Measurements from ENCODE around the gene ALPP.
"Not testable (repeated sequence)": the region's sequence is repeated elsewhere in the genome, so short reads cannot be mapped to it uniquely, and the experiment has no call there.

Gene ALPP

DNA sequence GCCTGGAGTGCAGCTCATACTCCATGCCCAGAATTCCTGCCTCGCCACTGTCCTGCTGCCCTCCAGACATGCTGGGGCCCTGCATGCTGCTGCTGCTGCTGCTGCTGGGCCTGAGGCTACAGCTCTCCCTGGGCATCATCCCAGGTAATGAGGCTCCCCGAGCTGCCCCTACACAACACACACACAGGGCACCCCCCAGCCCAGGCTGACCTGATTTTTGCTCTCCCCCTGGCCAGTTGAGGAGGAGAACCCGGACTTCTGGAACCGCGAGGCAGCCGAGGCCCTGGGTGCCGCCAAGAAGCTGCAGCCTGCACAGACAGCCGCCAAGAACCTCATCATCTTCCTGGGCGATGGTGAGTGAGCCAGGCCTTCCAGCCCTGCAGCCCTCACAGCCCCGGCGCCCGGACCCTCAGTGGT lies at the start of gene ALPP:
Gene ALPP, plus strand, starts transcription at position 17 of the 417 bp plus-strand sequence. Its CDS starts 52 bp downstream, at position 69.
- DNase-seq = not testable (repeated sequence)

DNA sequence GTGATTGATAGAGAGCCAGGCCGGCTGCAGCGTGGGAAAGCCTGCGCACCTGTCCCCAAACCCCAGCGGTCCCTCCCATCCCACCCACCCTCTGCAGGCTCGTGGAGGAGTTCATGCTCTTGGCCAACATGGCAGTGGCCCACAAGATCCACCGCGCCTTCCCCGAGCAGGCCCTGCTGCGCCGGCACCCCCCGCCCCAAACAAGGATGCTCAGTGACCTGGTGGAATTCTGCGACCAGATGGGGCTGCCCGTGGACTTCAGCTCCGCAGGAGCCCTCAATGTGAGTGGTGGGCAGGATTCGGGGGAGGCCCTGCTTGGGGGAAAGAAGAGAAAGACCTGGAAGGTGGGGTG lies 48.9 kb upstream of the ALPP start:
- DNase-seq = no peak

DNA sequence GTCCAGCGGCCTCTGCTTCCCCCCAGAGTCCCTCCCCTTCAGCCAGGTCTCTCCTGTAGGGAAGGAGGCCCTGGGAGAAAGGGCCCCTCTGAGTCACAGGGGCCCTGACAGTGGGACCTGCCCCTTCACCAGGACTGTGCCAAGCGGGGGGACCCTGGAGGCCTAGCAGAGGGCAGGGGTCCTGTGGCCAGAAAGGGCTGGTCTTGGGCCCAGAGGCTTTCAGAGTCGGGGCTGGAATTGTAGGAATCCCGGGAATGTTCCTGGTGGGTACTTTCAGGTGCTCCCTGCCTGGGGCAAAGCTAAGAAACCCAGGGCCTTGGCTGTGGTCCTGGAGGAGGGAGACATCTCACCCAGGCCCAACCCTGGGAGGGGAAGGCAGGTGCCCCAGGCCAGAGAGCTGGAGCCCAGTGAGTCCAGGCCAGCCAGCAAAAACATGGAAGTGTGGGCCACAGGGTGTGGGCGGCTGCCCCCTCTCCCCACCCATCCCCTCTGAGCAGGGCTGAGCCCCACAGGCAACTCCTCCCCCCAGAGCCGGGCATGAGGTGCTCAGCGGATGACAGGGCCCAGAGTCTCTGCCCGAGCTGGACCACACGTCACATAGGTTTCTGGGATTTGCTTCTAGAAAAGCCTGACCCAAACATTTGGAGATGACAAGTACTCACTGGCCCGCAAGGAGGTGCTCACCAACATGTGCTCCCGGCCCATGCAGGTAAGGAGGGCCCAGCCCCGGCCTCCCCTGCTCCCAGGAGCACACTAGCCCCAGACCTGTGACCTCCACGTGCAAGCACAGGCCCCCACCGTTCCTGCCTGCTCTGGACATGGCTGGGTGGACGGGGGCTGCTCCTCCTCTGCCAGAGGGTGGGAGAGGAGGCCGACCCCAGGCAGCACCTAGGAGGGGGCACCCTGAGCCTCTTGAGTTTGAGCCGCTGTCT lies 48.2 kb upstream of the ALPP start:
- DNase-seq = no peak

DNA sequence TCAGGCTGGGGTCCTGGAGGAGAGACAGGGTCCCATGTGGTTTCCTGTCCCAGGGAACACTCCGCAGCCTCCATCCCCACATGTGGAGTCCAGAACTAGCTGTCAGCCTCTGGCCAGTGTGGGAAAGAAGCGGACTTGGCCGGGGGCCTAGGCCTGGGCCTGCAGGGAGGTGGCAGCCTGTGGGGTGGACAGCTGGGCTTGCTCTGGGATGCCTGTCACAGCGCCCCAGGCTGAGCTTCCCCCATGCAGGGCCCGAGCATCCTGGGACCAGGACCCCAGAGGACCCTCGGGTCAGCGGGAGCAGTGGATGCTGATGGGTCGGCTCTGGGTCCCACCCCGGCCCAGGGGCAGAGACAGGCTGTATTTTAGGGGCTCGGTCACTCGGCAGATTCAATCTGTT lies 47.5 kb upstream of the ALPP start:
- DNase-seq = not testable (repeated sequence)

DNA sequence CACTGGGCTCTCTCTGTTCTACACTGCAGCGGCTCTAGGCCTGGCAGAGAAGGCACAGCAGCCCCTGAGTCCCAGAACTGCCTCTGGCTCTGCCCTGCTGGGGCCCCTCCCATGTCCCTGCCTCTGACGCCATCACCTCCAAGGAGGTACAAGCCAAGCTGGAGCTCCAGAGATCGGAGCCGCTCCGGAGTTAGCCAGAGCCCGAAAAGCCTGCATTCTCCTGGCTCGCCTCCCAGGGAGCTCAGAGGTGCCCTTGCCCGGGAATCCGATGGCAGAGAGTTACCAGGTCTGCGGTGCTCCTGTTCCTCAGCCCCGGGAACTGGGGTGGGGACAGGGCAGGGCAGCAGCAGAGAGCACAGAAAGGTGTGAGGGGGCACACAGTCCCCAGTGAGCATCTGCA lies 46.9 kb upstream of the ALPP start:
- not testable (repeated sequence) for DNase-seq

DNA sequence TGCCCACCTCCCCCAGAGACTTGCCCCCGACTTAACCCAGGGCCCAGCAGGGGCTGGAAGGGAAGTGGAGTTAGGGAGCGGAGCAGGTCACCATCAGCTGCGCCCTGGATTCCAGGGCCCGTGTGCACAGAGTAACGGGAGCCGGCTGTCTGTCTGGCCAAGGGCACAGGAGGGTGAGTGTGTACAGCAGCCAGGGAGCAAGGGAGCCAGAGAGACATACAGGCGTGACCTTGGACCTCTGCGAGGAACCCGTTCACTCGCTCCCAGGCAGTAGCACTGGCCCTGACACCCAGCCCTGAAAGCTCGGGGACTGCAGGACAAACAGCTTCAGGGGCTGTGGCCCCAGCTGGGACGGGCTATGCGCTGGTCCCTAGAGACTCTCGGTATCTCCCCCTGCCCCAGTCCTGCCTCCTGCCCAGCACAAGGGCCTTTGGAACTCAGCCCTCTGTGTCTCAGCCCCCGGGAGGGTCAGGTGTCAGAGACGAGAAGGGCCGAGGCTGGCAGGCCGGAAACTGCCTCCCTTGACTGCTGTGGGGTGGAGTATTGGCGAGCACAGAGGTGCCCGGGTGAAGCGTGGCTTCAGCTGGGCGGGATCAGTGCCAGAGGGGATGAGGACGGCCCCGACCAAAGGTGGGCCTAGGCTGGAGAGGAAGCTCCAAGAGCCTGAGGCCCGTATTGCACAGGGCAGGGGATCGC lies 46.2 kb upstream of the ALPP start:
- DNase-seq = not testable (repeated sequence)

DNA sequence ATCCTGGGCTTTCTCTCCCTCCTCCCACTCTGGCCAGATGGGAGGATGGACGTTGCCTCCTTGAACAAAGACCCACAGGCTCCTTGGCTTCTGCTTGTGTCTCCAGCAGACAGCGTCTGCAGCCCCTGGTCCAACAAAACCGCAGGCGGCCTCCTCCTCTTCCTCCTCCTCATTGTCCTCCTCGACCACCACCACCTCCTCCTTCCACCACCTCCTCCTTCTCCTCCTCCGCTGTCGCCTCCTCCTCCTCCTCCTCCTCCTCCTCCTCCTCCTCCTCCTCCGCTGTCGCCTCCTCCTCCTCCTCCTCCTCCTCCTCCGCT lies 45.7 kb upstream of the ALPP start:
- no peak for DNase-seq

DNA sequence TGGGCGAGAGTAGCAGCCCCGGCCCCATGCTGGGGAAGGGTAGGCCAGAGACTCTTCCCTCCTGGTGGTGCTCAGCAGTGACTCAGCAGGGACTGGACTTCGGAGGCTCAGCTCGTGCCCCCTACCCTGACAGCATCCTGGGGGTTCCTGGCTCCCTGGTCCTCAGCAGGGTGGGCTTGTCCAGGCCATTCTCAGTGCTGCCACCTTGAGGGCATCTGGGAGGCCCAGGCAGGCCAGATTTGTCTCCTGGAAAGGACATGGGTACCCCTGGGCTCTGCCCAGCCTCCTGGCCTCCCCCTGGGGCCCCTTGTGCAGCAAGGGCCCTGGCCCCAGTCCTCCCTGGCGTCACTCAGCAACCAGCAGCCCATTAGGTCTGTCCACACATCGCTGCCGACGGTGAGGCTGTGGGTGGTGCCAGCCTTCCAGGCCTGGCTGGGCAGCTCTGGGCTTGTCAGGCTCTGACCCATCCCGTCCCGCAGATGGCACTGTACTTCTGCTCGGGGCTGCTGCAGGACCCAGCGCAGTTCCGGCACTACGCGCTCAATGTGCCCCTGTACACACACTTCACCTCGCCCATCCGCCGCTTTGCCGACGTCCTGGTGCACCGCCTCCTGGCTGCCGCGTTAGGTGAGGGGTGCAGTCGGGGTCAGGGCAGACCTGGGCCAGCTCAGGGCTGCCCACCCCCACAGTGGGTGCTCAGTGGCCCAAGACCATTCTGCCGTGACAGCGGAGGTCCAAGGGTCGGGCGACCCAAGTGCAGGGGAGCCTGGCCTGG lies 45.0 kb upstream of the ALPP start:
- DNase-seq = no peak

DNA sequence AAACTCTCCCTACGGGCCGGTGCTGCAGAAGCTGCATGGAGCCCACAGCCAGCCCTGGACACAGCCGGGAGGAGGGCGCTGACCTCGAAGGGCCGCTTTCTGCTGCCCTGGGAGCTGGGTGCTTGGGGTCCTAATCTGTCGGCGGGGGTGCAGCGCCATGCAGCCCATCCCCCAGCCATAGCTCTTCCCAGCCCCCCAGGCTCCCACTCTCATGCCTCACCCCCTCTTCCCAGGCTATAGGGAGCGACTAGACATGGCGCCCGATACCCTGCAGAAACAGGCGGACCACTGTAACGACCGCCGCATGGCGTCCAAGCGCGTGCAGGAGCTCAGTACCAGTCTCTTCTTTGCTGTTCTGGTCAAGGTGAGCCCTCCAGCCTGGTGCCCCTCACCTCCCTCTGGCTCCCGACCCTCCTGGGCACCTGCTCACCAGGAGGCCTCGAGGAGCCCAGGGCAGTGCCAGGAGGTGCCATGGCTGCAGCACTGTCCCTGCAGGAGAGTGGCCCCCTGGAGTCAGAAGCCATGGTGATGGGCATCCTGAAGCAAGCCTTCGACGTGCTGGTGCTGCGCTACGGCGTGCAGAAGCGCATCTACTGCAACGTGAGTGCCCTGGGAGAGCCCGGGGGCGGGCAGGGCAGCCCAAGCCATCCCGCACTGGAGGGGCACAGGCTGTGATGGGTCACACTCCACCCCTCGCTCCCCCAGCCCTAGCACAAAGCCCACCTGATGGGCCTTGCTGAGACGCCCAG lies 44.2 kb upstream of the ALPP start:
- not testable (repeated sequence) for DNase-seq

DNA sequence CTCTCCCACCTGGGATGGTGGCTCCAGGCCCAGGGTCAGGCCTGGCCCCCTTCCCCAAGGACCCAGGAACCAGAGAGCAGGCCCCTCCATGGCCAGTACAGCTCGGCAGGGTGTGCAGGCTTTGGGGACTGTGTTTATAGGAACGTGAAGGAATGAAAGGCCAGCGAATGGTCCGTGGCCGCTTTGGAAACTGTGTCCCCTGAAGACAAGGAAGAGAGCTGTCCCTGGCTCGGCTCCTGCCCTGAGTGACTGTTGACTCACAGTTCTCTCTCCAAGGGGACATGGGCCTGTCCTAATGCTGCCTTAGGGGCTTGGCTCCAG lies 43.7 kb upstream of the ALPP start:
- DNase-seq = not testable (repeated sequence)

DNA sequence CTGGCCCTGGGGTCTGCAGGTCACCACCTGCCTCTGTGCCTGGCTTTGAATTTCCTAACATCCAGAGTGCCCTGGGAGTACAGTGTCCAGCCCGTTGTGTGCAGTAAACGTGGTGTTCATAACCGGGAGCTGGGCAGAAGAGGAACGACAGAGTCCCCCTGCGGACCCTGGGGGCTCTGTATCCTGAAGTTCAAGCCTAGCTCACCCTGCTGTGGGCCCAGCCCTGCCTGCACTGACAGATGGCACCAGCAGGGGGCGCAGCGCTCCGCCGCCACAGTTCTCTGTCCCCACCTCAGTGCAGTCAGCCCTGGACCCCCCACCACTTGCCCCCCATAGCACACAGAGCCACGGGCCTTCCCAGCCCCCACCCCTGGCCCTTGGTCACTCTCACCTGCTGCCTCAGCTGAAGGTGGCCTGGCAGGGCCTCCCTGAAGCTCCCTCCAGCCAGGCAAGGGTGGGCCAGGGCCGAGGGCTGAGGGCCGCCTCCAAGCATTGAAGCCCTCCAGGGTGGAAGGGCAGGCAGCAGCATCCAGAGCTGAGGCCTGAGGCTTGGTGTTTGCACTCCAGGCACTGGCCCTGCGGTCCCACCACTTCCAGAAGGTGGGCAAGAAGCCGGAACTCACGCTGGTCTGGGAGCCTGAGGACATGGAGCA lies 43.2 kb upstream of the ALPP start:
- DNase-seq = not testable (repeated sequence)

DNA sequence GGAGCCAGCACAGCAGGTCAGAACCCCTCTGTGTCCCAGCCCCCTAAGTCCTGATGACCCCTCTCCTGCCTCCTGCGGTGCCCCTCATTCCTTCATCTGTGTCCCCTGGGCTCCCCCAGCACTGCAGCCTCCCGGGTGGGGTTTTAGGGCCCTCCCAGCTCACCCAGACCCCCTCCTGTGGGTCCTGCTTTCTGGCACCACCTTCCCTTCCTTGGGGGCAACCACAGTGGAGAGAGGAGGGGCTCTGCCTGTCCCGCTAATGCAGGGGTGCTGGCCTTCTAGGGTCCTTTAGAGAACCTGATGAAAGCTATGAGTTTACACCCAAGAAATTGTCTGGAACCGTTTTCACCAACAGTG lies 42.7 kb upstream of the ALPP start:
- DNase-seq = no peak

DNA sequence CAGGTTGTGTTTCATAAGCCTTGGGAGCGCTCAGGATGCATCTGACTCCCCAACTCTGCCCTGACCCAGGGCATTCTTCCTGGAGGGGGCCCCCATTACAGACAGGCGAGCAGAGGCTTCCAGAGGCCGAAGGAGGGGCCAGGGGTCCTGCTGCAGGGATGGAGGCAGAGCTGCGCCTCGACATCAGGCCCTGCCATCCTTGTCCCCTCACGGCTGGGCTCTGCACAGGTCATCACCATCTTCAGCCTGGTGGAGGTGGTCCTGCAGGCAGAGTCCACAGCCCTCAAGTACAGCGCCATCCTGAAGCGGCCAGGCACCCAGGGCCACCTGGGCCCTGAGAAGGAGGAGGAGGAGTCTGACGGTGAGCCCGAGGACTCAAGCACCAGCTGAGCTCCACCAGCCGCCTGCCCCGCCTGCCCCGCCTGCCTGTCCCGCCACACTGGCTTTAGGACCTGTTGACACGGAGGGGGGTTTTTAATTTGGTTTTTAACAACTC lies 42.3 kb upstream of the ALPP start:
- DNase-seq = no peak

DNA sequence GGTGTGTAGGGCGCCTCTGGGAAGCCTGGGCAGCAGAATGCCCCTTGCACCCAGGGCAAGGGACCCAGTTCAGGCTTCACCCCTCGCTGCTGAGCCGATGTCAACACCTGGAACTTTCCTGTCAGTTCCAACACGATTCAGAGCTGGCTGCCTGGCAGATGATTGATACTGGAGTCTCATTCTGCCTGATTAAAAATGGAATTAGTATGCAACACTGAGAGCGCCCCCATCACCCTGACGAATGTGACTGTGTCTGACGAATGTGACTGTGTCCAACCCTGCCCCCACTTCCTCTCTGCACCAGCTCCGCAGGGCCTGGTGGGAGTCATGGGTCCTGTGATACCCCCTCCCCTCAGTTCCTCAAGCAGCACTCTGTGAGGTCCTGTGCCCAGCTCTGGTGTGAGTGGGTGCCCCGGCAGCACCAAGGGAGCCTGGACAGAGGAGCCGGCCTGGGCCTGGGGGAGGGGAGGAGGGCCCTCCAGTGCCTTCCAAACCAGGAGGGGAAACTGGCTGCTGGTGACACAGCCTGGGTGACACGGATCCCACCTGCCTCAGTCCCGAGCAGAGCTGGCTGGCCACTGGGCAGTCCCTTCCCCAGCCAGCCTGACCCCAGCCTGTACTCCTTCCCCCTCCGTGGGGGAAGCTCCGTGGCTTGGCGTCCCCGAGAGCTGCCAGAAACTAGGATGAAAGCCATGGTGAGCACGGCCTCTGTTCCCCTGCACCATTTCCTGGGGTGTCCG lies 41.4 kb upstream of the ALPP start:
- DNase-seq = no peak

DNA sequence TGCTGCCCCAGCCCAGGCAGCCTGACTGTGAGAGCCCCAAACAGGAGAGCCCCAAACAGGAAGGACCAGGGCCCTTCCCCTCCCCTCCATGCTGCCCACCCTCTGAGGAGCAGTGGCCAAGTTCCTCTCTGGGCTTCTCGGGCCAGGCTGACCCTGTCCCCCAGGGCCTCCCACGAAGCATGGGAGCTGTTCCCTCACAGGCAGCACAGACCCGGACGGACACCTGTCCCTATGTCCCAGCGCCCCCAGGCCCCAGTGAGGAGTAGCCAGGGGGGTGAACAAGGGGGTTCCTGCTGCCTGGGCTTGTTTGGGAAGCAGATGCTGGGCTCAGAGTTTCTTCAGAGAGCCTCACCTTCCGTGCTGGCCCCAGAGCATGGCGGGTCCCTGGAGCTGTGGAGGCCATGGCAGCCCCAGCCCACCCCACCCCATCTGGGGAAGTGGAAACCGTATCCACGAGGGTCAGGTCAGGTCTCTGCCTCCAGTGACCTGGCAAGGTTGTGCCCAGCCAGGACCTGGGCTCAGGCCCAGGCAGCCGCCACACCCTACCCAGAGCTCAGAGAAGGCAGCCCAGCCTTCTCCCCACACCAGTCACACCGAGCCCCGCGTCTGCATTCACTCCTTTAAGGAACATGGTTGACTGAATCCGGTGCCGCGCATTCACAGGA lies 40.3 kb upstream of the ALPP start:
- DNase-seq = not testable (repeated sequence)

DNA sequence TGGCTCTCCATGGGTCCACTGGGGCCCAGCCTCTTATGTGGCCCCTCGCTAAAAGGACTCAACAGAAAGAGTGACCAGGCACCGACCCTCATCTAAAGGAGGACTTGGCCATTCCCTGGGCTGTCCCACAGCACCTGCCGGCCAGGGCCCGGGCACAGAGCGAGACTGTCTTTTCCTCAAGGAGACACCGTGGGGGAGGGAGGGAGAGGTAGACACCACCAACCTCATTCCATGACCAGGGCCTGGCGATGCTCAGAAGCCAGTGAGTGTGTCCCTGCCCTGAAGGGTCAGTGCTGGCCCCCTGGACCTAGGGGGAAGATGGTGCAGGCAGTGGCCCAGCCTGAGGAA lies 39.8 kb upstream of the ALPP start:
- DNase-seq = no peak

DNA sequence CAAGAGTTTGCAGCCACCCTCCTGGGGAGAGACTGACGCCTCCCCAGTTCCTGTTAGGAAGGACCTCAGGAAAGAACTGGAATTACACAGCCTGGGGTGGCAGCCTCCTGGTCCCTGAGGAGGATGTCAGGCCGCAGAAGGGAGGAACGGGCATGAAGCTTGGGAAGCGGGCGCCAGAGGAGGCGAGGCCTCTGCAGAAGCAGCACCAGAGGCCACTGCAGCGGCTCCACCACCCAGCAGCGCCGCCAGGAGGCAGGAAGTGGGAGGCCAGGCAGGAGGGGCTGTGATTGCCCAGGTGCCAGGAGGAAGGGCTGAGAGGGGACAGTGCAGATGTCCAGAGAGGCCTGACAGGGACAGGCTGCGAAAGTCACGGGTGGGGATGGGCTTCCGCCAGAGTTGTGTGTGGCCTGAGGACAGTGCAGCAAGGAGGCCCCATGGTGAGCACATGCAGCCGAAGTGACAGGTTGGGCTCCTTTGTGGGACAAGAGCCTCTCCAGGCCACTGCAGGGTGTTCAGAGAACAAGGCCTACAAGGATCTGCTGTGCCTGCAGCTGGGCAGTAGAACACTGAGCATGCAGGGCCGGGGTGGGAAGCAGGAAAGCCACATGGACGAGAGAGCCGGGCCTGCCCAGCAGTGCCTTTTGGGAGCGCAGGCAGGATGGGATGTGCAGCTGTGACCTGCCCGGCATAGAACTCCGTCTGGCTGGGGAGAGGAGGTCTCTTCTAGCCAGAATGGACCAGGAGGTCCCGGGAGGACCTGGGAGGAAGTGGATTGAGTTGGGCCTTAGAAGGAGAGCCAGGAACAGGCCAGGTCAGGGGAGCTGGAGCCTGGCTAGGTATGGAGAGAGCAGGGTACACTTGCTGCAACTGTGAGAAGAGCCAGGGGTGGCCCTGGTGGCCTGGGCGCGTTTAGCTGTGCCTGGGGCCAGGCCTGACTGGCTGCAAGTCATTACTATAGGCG lies 39.1 kb upstream of the ALPP start:
- no peak for DNase-seq

DNA sequence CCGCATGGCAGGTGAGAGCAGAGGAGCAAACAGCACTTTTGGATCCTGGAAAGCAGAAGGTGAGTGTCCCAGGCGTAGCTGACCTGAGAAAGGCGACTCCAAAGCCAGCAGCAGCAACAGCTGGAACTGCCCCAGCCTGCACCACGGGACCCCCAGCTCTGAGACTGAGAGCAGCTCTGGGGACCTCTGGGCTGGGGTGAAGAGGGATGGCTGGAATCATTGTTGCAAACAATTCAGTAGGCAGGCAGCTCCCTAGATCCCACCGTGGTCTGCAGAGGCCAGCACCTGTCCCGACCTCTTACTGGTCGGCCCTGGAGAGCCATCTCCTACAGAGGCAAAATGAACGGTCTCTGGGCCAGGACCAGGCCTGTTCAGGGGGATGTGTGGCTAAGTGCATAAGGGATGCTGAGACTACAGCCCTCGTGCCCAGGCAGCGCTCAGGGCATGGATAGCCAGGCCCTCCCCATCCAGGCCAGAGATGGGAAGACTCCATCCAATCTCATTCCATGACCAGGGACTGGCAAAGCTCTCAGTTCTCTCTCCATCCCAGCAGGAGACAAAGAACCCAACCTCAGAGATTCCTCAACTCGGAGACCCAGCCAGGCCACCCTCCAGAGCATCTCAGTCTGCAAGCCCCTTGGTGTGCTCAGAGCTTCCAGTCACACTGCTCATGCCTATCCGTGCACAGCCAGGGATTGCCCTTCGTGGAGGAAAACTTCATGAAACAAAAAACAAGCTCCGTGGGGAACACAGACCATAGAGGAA lies 38.2 kb upstream of the ALPP start:
- no peak for DNase-seq

Measured in CD4-positive, alpha-beta T cell treated with Interleukin-12 subunit alpha and Interleukin-12 subunit beta, for 1 hour (primary cell).